Measurements from ENCODE around the gene TCP11. TPM values are rescaled to one million over a fixed set of nuclear protein-coding genes. Genes with fewer than 3 reads are reported as not detected.

The TCP11 gene
- total and polyA plus RNA-seq, 2 of the 13 experiments (the other 11 are each of a cell fraction or from before 2014, with no cell fraction given), result 0.04 TPM; not detected in 1

DNA sequence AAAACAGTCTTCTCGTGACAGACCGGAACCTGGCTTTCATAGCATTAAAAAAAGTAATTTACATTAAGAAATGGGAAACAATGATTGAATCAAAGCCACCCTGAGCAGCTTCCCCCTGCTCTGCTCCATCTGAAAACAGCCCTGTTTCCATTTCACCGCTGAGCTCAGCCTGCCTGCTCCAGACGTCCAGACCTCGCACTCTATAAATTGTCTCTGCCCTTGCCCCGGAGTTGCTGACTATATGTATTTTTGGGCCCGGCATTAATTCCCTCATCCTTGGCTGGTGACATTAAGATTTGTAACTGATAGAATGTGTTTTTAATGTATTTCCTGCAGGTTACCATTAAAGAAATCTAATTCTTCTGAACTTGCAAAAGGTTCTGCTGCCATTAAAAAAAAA is 22.7 kb upstream of the TCP11 start:
- WGBS (ENCODE audit: low lambda C conversion rate), result 83% methylated on average over 7 of the region's 7 CpGs

More for the DNA sequence above, 22.7 kb upstream of the TCP11 start:
- in situ Hi-C loops (cut with HindIII; ENCODE audit: extremely low pct_ligation_motif_present, low pct_unique_long_range_greater_than_20kb) (no loop called here), intact Hi-C loops (cut with micrococcal nuclease; ENCODE audit: unreplicated experiment) (loop anchor here (2.0 kb wide), 1 partner anchor 15 kb away; no protein-coding TSS in a partner anchor)
- Histone ChIP-seq H3K4me1 (ENCODE audit: insufficient read depth, low read length) (peaks cover 70% of the 10 kb centered on the region), H3K9ac (ENCODE audit: insufficient read depth, low read depth, low read length) (no peak overlapping the region), H3K27ac (ENCODE audit: extremely low read length, insufficient read depth, low read length) (no peak overlapping the region), H3K36me3 (replicated peaks in 1 of 2; ENCODE audit: control insufficient read depth in 1 of 2, insufficient read depth in 2 of 2, low read length in 2 of 2) (no peaks in the 10 kb centered on the region), H4K20me1 (ENCODE audit: insufficient read depth, low read length) (no peaks in the 10 kb centered on the region), H3K79me2 (ENCODE audit: insufficient read depth, low read length) (no peaks in the 10 kb centered on the region), H3K27me3 (ENCODE audit: control insufficient read depth in 1 of 2, insufficient read depth in 2 of 2, low read length in 2 of 2) (peaks cover 0 to 5% of the 10 kb centered on the region in 2 experiments; a peak in 3 of 5 replicates), H3K4me2 (ENCODE audit: low read depth, low read length) (no peak overlapping the region), H2AFZ (ENCODE audit: low read length) (no peak overlapping the region), H3K9me3 (ENCODE audit: low read length) (no peaks in the 10 kb centered on the region), H3K4me3 (replicated peaks in 1 of 3; ENCODE audit: insufficient read depth in 1 of 3, low read depth in 2 of 3, low read length in 3 of 3) (no peak overlapping the region)
- TF ChIP-seq NAIF1 (CRISPR knock-in tag; IDR thresholded peaks at IDR 0.05; ENCODE audit: borderline replicate concordance), result no peak
- TF ChIP-seq CCDC6 (CRISPR knock-in tag; IDR thresholded peaks at IDR 0.05), result no peak
- no peak for TF ChIP-seq ZNF136 (CRISPR knock-in tag; IDR thresholded peaks at IDR 0.05; ENCODE audit: low read depth)
- no peak for TF ChIP-seq ZFP91 (CRISPR knock-in tag; IDR thresholded peaks at IDR 0.05; ENCODE audit: borderline replicate concordance)
- no peak for TF ChIP-seq LRRFIP1 (CRISPR knock-in tag; conservative IDR thresholded peaks at IDR 0.05)
- no peak for TF ChIP-seq REL (CRISPR knock-in tag; conservative IDR thresholded peaks at IDR 0.05)
- no peak for TF ChIP-seq ZC3H4 (CRISPR knock-in tag; IDR thresholded peaks at IDR 0.05; ENCODE audit: borderline replicate concordance)
- TF ChIP-seq, protein P1, sequence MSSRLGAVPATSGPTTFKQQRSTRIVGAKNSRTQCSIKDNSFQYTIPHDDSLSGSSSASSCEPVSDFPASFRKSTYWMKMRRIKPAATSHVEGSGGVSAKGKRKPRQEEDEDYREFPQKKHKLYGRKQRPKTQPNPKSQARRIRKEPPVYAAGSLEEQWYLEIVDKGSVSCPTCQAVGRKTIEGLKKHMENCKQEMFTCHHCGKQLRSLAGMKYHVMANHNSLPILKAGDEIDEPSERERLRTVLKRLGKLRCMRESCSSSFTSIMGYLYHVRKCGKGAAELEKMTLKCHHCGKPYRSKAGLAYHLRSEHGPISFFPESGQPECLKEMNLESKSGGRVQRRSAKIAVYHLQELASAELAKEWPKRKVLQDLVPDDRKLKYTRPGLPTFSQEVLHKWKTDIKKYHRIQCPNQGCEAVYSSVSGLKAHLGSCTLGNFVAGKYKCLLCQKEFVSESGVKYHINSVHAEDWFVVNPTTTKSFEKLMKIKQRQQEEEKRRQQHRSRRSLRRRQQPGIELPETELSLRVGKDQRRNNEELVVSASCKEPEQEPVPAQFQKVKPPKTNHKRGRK (CRISPR knock-in tag; IDR thresholded peaks at IDR 0.05), result no peak
- no peak for TF ChIP-seq SKI (IDR thresholded peaks at IDR 0.05; ENCODE audit: partially characterized antibody)
- FAIRE-seq, result no peak
- no peak for DNase-seq (ENCODE audit: low spot score)
- ATAC-seq, result no peak
- BruUV-seq (replicated peaks), result no TSS peak
- ChIA-PET CTCF (ENCODE audit: low intra/inter-chr PET ratio, low total read pairs) (no interaction called here), POLR2A (no interaction called here)

Measured in HepG2 (cell line).